ENCODE results near the gene EIF4E3.

Gene EIF4E3

GRCh38 chr3:71653414-71653807 is 71.8 kb downstream of the EIF4E3 start:
- no peak overlapping the region for H3K4me3 ChIP-seq (ENCODE audit: low read length)
- no peak for DNase-seq (ENCODE audit: low read depth)
- no peak for TF ChIP-seq CTCF (IDR thresholded peaks at IDR 0.05; ENCODE audit: insufficient read depth, low read depth, low read length, missing control alignments)

GRCh38 chr3:71652781-71653413 is 72.3 kb downstream of the EIF4E3 start:
- TF ChIP-seq CTCF (IDR thresholded peaks at IDR 0.05; ENCODE audit: insufficient read depth, low read depth, low read length, missing control alignments): peak; percentile 47
- no peak overlapping the region for H3K4me3 ChIP-seq (ENCODE audit: low read length)
- DNase-seq (ENCODE audit: low read depth): peak; percentile 58

- H3K4me3 ChIP-seq (ENCODE audit: low read length): no peak overlapping the region
- TF ChIP-seq CTCF (IDR thresholded peaks at IDR 0.05; ENCODE audit: insufficient read depth, low read depth, low read length, missing control alignments): no peak
- DNase-seq (ENCODE audit: low read depth): no peak
Measured at GRCh38 chr3:71651625-71652024, 73.6 kb downstream of the EIF4E3 start.

GRCh38 chr3:71650372-71650771 is 74.8 kb downstream of the EIF4E3 start:
- no peak overlapping the region for H3K4me3 ChIP-seq (ENCODE audit: low read length)
- no peak for DNase-seq (ENCODE audit: low read depth)
- no peak for TF ChIP-seq CTCF (IDR thresholded peaks at IDR 0.05; ENCODE audit: insufficient read depth, low read depth, low read length, missing control alignments)

GRCh38 chr3:71649757-71650156 is 75.4 kb downstream of the EIF4E3 start:
- DNase-seq (ENCODE audit: low read depth): no peak
- H3K4me3 ChIP-seq (ENCODE audit: low read length): no peak overlapping the region
- no peak for TF ChIP-seq CTCF (IDR thresholded peaks at IDR 0.05; ENCODE audit: insufficient read depth, low read depth, low read length, missing control alignments)

- no peak overlapping the region for H3K4me3 ChIP-seq (ENCODE audit: low read length)
- peak; percentile 38 for DNase-seq (ENCODE audit: low read depth)
- TF ChIP-seq CTCF (IDR thresholded peaks at IDR 0.05; ENCODE audit: insufficient read depth, low read depth, low read length, missing control alignments): no peak
Measured at GRCh38 chr3:71647751-71648150, 77.5 kb downstream of the EIF4E3 start.

GRCh38 chr3:71646971-71647370 is 78.2 kb downstream of the EIF4E3 start:
- no peak for DNase-seq (ENCODE audit: low read depth)
- no peak for TF ChIP-seq CTCF (IDR thresholded peaks at IDR 0.05; ENCODE audit: insufficient read depth, low read depth, low read length, missing control alignments)
- no peak overlapping the region for H3K4me3 ChIP-seq (ENCODE audit: low read length)

Data from epithelial cell of esophagus (primary cell).